ENCODE data around the gene AMHR2. TPM values are rescaled to one million over a fixed set of nuclear protein-coding genes. Genes with fewer than 3 reads are reported as not detected.
"Not testable (repeated sequence)": the region's sequence is repeated elsewhere in the genome, so short reads cannot be mapped to it uniquely, and the experiment has no call there.

The AMHR2 gene
- total RNA-seq, 4 donors from 2014 or later: 0.40 TPM; not detected in 3

DNA sequence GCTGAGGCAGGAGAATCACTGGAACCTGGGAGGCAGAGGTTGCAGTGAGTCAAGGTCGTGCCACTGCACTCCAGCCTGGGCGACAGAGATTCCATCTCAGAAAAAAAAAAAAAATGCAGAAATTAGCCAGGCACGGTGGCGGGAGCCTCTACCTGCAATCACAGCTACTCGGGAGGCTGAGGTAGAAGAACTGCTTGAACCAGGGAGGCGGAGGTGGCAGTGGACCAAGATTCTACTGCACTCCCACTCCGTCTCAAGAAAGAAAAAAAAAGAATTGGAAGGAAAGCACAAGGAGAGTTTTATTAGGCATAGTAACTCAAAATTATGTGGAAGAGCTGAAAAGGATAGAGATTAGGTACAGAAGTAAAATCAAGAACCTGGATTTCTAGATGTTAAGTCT is 20.8 kb upstream of the AMHR2 start:
- DNase-seq: peak; percentile 52 to 62
- WGBS, 2 donors: 60 to 62% methylated on average over 7 of the region's 7 CpGs
- H3K36me3 ChIP-seq: peaks cover 15% of the 10 kb centered on the region in 2 donors

DNA sequence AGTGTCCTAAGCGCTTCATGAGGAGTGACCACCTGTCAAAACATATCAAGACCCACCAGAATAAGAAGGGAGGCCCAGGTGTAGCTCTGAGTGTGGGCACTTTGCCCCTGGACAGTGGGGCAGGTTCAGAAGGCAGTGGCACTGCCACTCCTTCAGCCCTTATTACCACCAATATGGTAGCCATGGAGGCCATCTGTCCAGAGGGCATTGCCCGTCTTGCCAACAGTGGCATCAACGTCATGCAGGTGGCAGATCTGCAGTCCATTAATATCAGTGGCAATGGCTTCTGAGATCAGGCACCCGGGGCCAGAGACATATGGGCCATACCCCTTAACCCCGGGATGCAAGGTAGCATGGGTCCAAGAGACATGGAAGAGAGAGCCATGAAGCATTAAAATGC is 12.7 kb upstream of the AMHR2 start:
- TF ChIP-seq, protein P1, sequence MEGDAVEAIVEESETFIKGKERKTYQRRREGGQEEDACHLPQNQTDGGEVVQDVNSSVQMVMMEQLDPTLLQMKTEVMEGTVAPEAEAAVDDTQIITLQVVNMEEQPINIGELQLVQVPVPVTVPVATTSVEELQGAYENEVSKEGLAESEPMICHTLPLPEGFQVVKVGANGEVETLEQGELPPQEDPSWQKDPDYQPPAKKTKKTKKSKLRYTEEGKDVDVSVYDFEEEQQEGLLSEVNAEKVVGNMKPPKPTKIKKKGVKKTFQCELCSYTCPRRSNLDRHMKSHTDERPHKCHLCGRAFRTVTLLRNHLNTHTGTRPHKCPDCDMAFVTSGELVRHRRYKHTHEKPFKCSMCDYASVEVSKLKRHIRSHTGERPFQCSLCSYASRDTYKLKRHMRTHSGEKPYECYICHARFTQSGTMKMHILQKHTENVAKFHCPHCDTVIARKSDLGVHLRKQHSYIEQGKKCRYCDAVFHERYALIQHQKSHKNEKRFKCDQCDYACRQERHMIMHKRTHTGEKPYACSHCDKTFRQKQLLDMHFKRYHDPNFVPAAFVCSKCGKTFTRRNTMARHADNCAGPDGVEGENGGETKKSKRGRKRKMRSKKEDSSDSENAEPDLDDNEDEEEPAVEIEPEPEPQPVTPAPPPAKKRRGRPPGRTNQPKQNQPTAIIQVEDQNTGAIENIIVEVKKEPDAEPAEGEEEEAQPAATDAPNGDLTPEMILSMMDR (IDR thresholded peaks at IDR 0.05): no peak
- TF ChIP-seq POLR2A (IDR thresholded peaks at IDR 0.05): no peak
- intact Hi-C loops (cut with DNase I): no loop called here
- no peak for DNase-seq
- no peaks in the 10 kb centered on the region for H3K9me3 ChIP-seq
- peaks cover 0 to 5% of the 10 kb centered on the region in 2 donors for H3K4me1 ChIP-seq
- peaks cover 50 to 61% of the 10 kb centered on the region in 2 donors for H3K36me3 ChIP-seq
- no peak overlapping the region for H3K27ac ChIP-seq
- H3K27me3 ChIP-seq: no peaks in the 10 kb centered on the region
- H3K4me3 ChIP-seq (replicated peaks in 1 of 3): no peak overlapping the region
- WGBS, 2 donors: 96 to 100% methylated on average over 3 to 5 of the region's 5 CpGs

More for the DNA sequence above, 20.8 kb upstream of the AMHR2 start:
- Histone ChIP-seq H3K27ac (no peak overlapping the region), H3K4me3 (replicated peaks in 1 of 3) (no peak overlapping the region), H3K4me1 (no peaks in the 10 kb centered on the region), H3K27me3 (no peaks in the 10 kb centered on the region), H3K9me3 (no peaks in the 10 kb centered on the region)
- TF ChIP-seq, protein P1 (IDR thresholded peaks at IDR 0.05): no peak
- no peak for TF ChIP-seq POLR2A (IDR thresholded peaks at IDR 0.05)
- intact Hi-C loops (cut with DNase I): no loop called here

- H3K4me1 ChIP-seq: peaks cover 0 to 6% of the 10 kb centered on the region in 2 donors
- H3K4me3 ChIP-seq (replicated peaks in 1 of 3): no peak overlapping the region
- no peak for DNase-seq
- H3K27me3 ChIP-seq: no peaks in the 10 kb centered on the region
- intact Hi-C loops (cut with DNase I): no loop called here
- H3K36me3 ChIP-seq: peaks cover 28 to 38% of the 10 kb centered on the region in 2 donors
- WGBS, 2 donors: 75 to 80% methylated on average over 3 of the region's 3 CpGs
- H3K9me3 ChIP-seq: no peaks in the 10 kb centered on the region
- peak overlapping the region in 1 of 3 donors; percentile 3 for H3K27ac ChIP-seq
- no peak for TF ChIP-seq POLR2A (IDR thresholded peaks at IDR 0.05)
- TF ChIP-seq, protein P1 (IDR thresholded peaks at IDR 0.05): no peak
Observed at GRCh38 chr12:53413485-53414204, 10.0 kb upstream of the AMHR2 start.

DNA sequence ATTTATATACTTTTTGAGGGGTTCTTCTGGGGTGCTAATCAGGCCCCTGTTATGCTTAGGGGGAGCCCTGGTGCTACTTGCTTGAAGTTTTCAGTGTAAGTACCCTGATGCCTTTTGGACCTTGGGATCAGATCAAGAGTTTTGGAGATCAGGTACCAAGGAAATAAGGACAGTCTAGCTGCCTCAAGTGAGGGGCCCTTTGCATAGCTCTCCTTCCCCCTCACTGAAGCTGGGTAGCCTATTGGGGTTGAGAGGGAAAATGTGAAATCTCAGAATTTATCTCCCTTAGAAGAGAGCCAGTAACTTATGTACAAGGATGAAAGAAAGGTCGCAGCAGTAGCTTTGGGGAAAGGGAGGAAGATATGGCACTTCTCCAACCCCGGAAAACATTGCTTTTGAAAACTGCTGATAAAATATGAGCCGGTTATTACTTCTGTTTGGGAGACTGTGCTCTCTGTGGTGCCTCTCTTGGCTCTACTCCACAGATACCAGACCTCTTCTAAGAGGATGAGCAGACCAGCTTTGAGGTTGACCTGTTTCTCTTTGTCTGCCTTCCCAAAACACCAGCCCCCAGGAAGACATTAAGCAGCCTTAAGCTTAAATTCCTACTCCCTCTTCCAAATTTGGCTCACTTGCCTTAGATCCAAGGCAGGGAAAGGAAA is 8.8 kb upstream of the AMHR2 start:
- 67 to 69% methylated on average over 3 of the region's 3 CpGs for WGBS, 2 donors
- no peak overlapping the region for H3K4me3 ChIP-seq (replicated peaks in 1 of 3)
- peak overlapping the region in 1 of 3 donors; percentile 1 for H3K27ac ChIP-seq
- H3K36me3 ChIP-seq: peaks cover 16 to 26% of the 10 kb centered on the region in 2 donors
- no peak for DNase-seq
- no peaks in the 10 kb centered on the region for H3K9me3 ChIP-seq
- intact Hi-C loops (cut with DNase I): no loop called here
- peaks cover 0 to 6% of the 10 kb centered on the region in 2 donors for H3K4me1 ChIP-seq
- TF ChIP-seq POLR2A (IDR thresholded peaks at IDR 0.05): no peak
- TF ChIP-seq, protein P1 (IDR thresholded peaks at IDR 0.05): no peak
- H3K27me3 ChIP-seq: no peaks in the 10 kb centered on the region

DNA sequence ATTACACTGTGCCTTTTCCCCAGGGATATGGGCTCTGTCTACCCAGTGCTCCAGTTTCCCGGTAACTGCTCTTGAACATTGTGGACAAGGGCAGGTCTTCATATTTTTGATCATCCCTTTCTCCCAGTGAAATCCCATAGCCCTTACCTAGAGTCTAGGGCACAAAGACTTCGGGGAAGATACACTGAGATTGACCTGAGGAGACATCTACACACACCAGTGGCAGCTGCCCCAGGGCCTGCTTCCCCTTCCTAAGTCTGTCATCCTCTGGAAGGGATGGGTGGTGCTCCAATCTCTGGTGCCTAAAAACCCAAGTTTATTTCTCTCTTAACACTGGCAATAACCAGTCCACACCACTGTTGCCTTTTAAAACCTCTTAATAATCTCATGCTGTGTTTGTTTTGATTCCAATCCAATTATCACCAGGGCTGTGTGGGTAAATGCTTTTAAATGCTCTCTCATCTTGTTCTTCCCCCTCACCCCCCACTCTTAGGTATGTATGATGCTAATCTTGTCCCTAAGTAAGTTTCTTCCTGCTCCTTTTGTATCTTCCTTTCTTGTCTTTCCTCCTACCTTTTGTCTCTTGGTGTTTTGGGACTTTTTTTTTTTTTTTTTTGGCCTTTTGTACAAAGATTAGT is 7.8 kb upstream of the AMHR2 start:
- H3K4me3 ChIP-seq (replicated peaks in 1 of 3); H3K9me3 ChIP-seq; H3K4me1 ChIP-seq; intact Hi-C loops (cut with DNase I); DNase-seq; H3K27me3 ChIP-seq: not testable (repeated sequence)
- WGBS, 2 donors: 65 to 68% methylated on average over 2 of the region's 2 CpGs
- Histone ChIP-seq H3K36me3 (peaks cover 6 to 17% of the 10 kb centered on the region in 2 donors), H3K27ac (peak overlapping the region in 1 of 3 donors; percentile 1)

- intact Hi-C loops (cut with DNase I): not testable (repeated sequence)
Observed at GRCh38 chr12:53417291-53417816, 6.3 kb upstream of the AMHR2 start.

More at GRCh38 chr12:53417291-53417816, 6.3 kb upstream of the AMHR2 start:
- peak in 1 of 2 donors; percentile 11 for DNase-seq
- not testable (repeated sequence) for H3K4me3 ChIP-seq (replicated peaks in 1 of 3); H3K27ac ChIP-seq; H3K9me3 ChIP-seq; H3K27me3 ChIP-seq; H3K36me3 ChIP-seq
- peaks cover 0 to 11% of the 10 kb centered on the region in 2 donors for H3K4me1 ChIP-seq
- 52 to 63% methylated on average over 9 of the region's 9 CpGs for WGBS, 2 donors
